Activated naive CD4-positive, alpha-beta T cell treated with anti-CD3 and anti-CD28 coated beads, Interleukin-2, amount 10 ng/mL, durations not matched to agents 7 days and 5 days (primary cell): ENCODE results near the gene PDGFRA.

Experiments used
- CTCF ChIA-PET: fragments of 350-600 bp; sonication (Branson Sonifier 250); formaldehyde crosslinking; loops from one replicate; lab custom pipeline; 2021; ENCODE audit warnings: antibody characterized with exemption; lab: Charles Lee
- DNase-seq: peaks from one replicate; pipeline ENCODE4 v3.0.0-alpha.2; 2020
- H3K27ac Mint-ChIP-seq: one replicate; pipeline ENCODE4 v1.8.0; 2021; ENCODE audit warnings: mild to moderate bottlenecking, moderate library complexity, mixed read lengths
- H3K27me3 Mint-ChIP-seq: one replicate; pipeline ENCODE4 v1.8.0; 2021; ENCODE audit warnings: mild to moderate bottlenecking, mixed read lengths
- H3K36me3 Mint-ChIP-seq: one replicate; pipeline ENCODE4 v1.8.0; 2021; ENCODE audit warnings: mixed read lengths
- H3K4me1 Mint-ChIP-seq: one replicate; pipeline ENCODE4 v1.8.0; 2021; ENCODE audit warnings: mixed read lengths
- H3K4me3 Mint-ChIP-seq: one replicate; pipeline ENCODE4 v1.8.0; 2021; ENCODE audit warnings: mild to moderate bottlenecking, moderate library complexity, mixed read lengths
- H3K9me3 Mint-ChIP-seq: one replicate; pipeline ENCODE4 v1.8.0; 2021; ENCODE audit warnings: mixed read lengths

The PDGFRA gene

DNA sequence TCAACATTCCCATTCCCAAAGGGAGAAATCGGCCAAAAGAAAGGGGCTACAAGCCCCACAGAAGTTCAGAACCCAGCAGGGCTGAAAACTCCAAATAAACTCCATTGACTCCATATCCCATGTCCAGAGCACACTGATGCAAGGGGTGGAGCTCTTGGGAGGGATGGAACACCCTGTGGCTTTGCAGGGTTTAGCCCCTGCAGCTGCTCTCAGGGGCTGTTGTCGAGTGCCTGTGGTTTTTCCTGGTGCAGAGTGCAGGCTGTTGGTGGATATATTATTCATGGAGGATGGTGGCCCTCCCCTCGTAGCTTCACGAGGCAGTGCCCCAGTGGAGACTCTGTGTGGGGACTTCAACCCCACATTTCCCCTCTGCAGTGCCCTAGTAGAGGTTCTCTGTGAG is 53.7 kb downstream of the PDGFRA start:
- H3K4me1 Mint-ChIP-seq, result peaks cover under 1% of the 10 kb centered on the region
- H3K36me3 Mint-ChIP-seq, result no peaks in the 10 kb centered on the region
- H3K27ac Mint-ChIP-seq, result no peak overlapping the region
- CTCF ChIA-PET, result no interaction called here
- DNase-seq, result no peak
- peaks cover 24% of the 10 kb centered on the region for H3K9me3 Mint-ChIP-seq
- H3K27me3 Mint-ChIP-seq, result no peaks in the 10 kb centered on the region
- no peak overlapping the region for H3K4me3 Mint-ChIP-seq

DNA sequence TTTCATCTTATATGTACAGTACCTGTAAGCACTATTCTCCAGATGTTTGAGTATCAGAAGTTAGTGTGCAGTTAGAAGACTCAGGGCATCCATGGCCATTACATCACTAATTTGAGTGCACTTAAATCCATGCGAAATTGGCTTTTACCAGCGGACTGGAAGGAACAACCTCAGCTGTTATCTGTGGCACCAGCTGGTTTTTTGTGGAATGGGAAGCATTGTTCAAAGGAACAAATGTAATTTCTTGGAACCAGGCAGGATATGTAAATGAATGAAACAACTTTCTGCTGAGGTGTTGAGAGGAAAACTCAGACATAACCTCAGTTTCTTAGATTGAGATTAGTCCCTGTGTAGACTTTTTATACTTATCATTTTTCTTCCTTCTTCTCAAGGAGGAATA is 60.2 kb downstream of the PDGFRA start:
- peaks cover 6% of the 10 kb centered on the region for H3K9me3 Mint-ChIP-seq
- no peaks in the 10 kb centered on the region for H3K27me3 Mint-ChIP-seq
- DNase-seq, result no peak
- no peak overlapping the region for H3K4me3 Mint-ChIP-seq
- peaks cover 2% of the 10 kb centered on the region for H3K36me3 Mint-ChIP-seq
- H3K27ac Mint-ChIP-seq, result no peak overlapping the region
- CTCF ChIA-PET, result no interaction called here
- peaks cover 13% of the 10 kb centered on the region for H3K4me1 Mint-ChIP-seq

DNA sequence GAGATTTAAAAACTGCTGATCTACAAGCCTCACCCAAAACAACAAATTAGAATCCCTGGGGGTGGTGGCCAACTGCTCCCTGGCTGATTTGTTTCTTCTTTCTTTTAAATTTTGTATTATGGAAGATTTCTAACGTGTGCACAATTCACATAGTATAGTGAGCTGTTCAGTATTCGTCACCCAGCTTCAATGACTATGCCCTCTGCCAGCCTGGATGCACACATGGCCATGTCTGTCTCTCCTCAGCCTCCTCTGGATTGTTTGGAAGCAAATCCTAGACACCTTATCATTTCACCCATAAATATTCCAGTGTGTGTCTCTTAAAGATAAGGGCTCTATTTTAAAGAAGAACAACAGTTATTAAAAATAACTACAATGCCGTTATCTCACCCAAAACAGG is 61.9 kb downstream of the PDGFRA start:
- no peaks in the 10 kb centered on the region for H3K27me3 Mint-ChIP-seq
- H3K4me3 Mint-ChIP-seq, result no peak overlapping the region
- peaks cover 13% of the 10 kb centered on the region for H3K4me1 Mint-ChIP-seq
- CTCF ChIA-PET, result no interaction called here
- peaks cover 2% of the 10 kb centered on the region for H3K36me3 Mint-ChIP-seq
- no peak overlapping the region for H3K27ac Mint-ChIP-seq
- DNase-seq, result no peak
- H3K9me3 Mint-ChIP-seq, result peaks cover 3% of the 10 kb centered on the region

DNA sequence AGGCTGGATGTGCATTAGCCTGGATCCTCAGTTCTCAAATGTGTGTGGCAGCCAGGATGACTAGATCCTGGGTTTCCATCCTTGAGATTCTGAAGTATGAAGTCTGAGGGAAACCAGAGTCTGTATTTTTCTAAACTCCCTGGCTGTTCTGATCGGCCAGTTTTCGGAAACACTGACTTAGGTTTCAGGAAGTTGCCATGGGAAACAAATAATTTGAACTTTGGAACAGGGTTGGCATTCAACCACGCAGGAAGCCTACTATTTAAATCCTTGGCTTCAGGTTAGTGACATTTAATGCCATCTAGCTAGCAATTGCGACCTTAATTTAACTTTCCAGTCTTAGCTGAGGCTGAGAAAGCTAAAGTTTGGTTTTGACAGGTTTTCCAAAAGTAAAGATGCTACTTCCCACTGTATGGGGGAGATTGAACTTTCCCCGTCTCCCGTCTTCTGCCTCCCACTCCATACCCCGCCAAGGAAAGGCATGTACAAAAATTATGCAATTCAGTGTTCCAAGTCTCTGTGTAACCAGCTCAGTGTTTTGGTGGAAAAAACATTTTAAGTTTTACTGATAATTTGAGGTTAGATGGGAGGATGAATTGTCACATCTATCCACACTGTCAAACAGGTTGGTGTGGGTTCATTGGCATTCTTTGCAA is 67.6 kb downstream of the PDGFRA start:
- peaks cover 10% of the 10 kb centered on the region for H3K27me3 Mint-ChIP-seq
- CTCF ChIA-PET, result no interaction called here
- no peak overlapping the region for H3K4me3 Mint-ChIP-seq
- DNase-seq, result no peak
- H3K4me1 Mint-ChIP-seq, result no peaks in the 10 kb centered on the region
- H3K9me3 Mint-ChIP-seq, result no peaks in the 10 kb centered on the region
- H3K36me3 Mint-ChIP-seq, result no peaks in the 10 kb centered on the region
- H3K27ac Mint-ChIP-seq, result no peak overlapping the region

DNA sequence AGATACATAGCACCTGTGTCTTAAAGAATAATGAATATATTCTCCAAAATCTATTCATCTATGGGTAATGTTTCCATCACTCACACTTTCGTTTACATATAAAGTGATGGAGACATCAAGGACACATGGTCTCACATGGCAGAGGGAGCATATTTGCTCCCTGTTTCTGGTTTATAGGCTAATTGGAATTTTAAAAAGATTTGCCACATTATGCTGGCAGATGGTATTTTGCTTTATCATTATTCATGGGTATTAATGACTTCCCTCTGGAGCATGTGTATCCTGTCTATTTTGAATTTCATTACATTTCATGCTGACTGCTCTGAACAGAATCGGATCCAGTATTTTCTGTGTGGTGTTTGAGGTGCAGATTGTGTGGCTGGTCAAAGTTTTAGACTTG is 79.0 kb downstream of the PDGFRA start:
- no peak overlapping the region for H3K4me3 Mint-ChIP-seq
- H3K36me3 Mint-ChIP-seq, result no peaks in the 10 kb centered on the region

DNA sequence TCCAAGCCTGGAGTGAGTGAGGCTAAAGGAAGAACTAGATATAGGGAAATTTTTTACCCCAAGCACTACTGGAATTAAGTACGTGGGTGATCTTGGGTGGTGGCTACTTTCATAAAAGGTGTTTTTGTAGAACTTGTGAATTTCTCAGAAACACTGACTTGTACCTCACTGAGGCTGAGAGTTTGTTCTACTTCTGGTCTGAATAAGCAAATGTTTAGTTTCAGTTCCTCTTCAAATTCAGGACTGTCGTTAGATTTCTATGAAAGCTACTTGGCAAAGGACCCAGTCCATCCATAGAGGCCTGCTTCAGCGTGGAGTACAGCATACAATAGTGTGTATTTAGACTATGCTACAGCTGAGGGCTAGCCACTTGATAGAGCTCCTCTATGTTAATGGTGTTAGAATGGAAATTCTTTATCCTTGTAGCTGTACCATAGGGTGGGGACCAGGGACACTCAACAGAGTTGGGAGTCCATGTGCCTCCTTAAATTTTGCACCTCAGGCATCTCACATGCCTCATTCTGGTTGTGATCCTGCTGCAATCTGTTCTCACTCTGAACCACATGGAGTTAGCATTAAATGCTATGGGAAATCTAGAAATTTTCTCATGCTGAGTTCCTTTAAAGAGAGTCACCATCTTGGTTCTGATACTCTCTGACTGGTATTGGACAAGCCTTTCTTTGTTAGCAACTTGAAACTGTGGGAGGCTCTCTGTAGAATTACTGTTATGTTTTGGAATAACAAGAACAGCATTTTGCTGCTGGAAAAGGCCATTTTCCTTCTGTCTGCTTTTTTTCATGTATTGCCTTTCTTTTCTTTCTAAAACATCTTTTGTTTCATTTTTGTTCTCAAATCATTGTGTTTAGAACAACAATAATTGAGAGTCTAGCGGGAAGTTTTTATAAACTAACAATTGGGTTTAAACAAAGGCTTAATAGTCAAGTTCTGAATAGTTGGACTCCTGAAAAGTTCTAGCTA is 86.8 kb downstream of the PDGFRA start:
- H3K4me3 Mint-ChIP-seq, result no peak overlapping the region
- peaks cover 7% of the 10 kb centered on the region for H3K36me3 Mint-ChIP-seq
- peak overlapping the region; percentile 84 for H3K27ac Mint-ChIP-seq
- CTCF ChIA-PET, result interaction anchor here (0.8 to 2.6 kb wide), 4 partner anchors 13 to 630 kb away, joined by 3 to 9 read pairs (median 4); no protein-coding TSS in a partner anchor
- H3K4me1 Mint-ChIP-seq, result peaks cover 37% of the 10 kb centered on the region
- no peaks in the 10 kb centered on the region for H3K9me3 Mint-ChIP-seq
- peaks cover 1% of the 10 kb centered on the region for H3K27me3 Mint-ChIP-seq
- no peak for DNase-seq

More for the DNA sequence above, 79.0 kb downstream of the PDGFRA start:
- no peak overlapping the region for H3K27ac Mint-ChIP-seq
- H3K27me3 Mint-ChIP-seq, result peaks cover 21% of the 10 kb centered on the region
- no peaks in the 10 kb centered on the region for H3K4me1 Mint-ChIP-seq
- H3K9me3 Mint-ChIP-seq, result peaks cover 3% of the 10 kb centered on the region
- no peak for DNase-seq
- CTCF ChIA-PET, result no interaction called here

DNA sequence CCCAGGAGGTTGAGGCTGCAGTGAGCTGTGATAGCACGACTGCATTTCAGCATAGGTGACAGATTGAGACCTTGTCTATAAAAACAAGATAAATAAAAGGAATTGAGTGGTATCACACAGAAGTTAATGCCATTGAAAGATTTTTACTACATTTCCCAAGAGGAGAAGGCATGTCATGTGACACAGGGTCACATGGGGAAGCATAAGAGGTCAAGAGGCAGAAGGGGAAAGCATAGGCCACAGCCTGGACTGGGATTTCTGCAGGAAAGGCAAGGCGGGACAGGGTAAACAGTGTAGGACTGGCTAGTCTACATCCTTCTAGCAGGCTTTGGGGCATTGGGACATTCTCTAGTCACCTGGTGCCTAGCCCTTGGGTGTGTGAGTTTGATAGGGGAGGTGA is 88.6 kb downstream of the PDGFRA start:
- no peak for DNase-seq
- no peak overlapping the region for H3K27ac Mint-ChIP-seq
- CTCF ChIA-PET, result interaction anchor here (0.9 to 1.3 kb wide), 3 partner anchors 125 to 636 kb away, joined by 3 to 5 read pairs (median 5); no protein-coding TSS in a partner anchor
- H3K4me3 Mint-ChIP-seq, result no peak overlapping the region
- H3K27me3 Mint-ChIP-seq, result no peaks in the 10 kb centered on the region
- no peaks in the 10 kb centered on the region for H3K9me3 Mint-ChIP-seq
- H3K4me1 Mint-ChIP-seq, result peaks cover 37% of the 10 kb centered on the region
- peaks cover 7% of the 10 kb centered on the region for H3K36me3 Mint-ChIP-seq

DNA sequence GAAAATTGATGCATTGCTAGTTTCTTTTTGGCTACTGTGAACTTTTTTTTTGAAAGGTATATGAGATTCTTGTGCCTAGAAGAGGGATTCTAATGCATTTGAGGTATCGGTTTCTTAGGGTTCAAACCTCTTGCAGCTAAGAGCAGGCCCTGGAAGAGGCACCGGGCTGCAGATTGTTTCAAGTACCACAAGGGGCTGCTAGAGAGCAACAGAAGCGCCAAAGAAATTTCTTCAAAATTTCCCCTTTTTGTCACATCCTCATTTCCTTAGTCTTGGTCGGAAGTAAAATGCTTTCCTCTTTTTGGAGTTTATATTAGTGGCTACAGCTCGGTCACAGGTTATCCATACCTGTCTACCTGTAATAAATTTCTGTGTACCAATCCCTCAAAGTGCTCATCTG is 89.8 kb downstream of the PDGFRA start:
- H3K36me3 Mint-ChIP-seq, result peaks cover 7% of the 10 kb centered on the region
- no peaks in the 10 kb centered on the region for H3K27me3 Mint-ChIP-seq
- H3K9me3 Mint-ChIP-seq, result no peaks in the 10 kb centered on the region
- peaks cover 37% of the 10 kb centered on the region for H3K4me1 Mint-ChIP-seq
- DNase-seq, result peak; percentile 30
- CTCF ChIA-PET, result interaction anchor here (0.7 to 1.3 kb wide), 8 partner anchors 15 to 642 kb away, joined by 3 to 9 read pairs (median 4); no protein-coding TSS in a partner anchor
- H3K27ac Mint-ChIP-seq, result no peak overlapping the region
- no peak overlapping the region for H3K4me3 Mint-ChIP-seq

DNA sequence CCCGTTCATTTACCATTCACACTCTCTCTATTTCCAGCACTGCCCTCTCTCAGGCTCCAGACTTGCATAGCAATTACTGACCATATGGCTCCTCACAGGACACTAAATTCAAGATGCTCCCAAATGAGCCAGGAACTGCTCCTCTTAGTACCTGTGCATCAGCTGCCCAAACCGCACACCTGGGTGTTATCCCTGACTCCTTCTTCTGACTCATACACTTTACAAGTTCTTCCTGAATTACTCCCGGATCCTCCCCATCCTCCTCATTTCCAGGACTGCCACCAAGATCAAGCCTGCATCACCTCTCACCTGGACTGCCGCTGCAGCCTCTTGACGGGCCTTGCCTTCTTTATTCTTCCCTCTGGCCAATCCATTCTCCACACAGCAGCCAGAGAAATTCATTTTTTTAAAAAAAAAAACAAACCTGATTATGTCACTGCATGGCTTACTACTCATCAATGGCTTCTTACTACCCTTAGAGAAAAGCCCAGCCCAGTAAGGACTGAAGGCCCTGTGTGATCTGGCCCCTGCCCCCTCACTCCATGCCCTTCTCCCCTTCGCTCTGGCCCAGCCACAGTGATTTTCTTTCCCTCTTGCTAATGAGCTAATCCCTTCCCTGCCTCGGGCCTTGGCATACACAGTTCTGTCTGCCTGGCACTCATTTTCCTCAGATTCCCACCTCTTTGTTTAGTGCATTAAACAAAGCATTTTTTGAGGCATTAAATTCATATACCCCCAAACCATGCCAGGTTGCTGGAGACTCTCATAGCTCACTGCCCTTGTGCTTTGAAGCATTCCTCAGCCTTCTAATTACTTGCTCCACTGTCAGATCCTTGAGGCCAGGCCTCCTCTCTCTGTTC is 92.0 kb downstream of the PDGFRA start:
- no peaks in the 10 kb centered on the region for H3K36me3 Mint-ChIP-seq
- no peaks in the 10 kb centered on the region for H3K27me3 Mint-ChIP-seq
- no peak for DNase-seq
- H3K9me3 Mint-ChIP-seq, result no peaks in the 10 kb centered on the region
- no peak overlapping the region for H3K4me3 Mint-ChIP-seq
- CTCF ChIA-PET, result interaction anchor here (1.2 to 1.4 kb wide), 2 partner anchors 118 to 640 kb away, joined by 3 read pairs; no protein-coding TSS in a partner anchor
- no peak overlapping the region for H3K27ac Mint-ChIP-seq
- peaks cover 17% of the 10 kb centered on the region for H3K4me1 Mint-ChIP-seq

DNA sequence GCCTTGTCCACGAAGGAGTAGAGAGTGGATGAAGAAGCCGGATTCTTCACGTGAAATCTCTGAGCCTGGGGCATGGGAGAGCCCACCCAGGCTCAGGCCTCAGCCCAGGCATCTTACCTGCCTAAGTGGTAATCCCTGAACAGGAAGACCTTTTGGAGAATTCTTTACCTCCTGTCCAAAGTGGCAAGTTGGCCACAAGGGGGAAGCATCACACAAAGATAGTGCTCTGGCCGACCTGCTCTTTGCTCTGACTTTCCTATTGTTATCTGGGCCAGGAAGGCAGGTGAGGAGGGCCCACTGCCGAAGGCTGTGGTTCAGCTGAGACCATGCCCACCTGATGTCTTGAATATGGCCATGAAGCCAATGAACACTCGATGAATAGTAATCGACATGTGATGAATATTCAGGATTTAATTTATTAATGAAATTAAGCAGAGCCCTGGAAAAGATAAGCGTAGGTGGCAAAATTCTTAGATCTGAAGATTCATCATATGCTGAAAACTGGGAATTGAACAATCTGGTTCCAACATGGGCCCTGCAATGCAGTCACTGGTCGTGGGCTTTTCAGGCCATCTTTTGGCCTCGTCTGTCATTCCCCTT is 93.8 kb downstream of the PDGFRA start:
- peak; percentile 72 for DNase-seq
- H3K27me3 Mint-ChIP-seq, result no peaks in the 10 kb centered on the region
- H3K36me3 Mint-ChIP-seq, result no peaks in the 10 kb centered on the region
- no peak overlapping the region for H3K4me3 Mint-ChIP-seq
- H3K27ac Mint-ChIP-seq, result no peak overlapping the region
- H3K9me3 Mint-ChIP-seq, result no peaks in the 10 kb centered on the region
- CTCF ChIA-PET, result interaction anchor here (1.1 to 1.8 kb wide), 5 partner anchors 9 to 638 kb away, joined by 3 to 5 read pairs (median 4); no protein-coding TSS in a partner anchor
- H3K4me1 Mint-ChIP-seq, result peaks cover 12% of the 10 kb centered on the region

DNA sequence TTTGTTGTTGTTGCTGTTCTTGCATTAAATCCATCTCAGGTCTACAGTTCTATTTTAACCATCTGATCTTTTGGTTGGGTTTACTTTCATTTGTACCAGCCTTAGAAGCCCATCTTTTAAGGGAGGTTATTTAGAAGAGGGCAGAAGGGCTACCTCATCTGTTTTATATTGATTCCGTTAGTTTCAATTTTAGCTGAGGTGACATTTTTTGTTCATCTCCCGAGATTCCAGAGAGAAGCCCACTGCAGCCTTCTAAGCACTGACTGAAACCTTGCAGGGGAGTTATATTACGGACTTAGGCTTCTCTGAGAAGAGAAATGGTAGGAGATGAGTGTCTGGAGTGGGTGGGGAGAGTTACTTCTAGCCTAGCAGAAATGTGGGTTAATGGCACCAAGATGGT is 101.8 kb downstream of the PDGFRA start:
- Mint-ChIP-seq H3K4me3 (no peak overlapping the region), H3K36me3 (no peaks in the 10 kb centered on the region), H3K27ac (no peak overlapping the region), H3K4me1 (no peaks in the 10 kb centered on the region), H3K27me3 (peaks cover 7% of the 10 kb centered on the region), H3K9me3 (no peaks in the 10 kb centered on the region)
- DNase-seq, result no peak
- CTCF ChIA-PET, result no interaction called here

DNA sequence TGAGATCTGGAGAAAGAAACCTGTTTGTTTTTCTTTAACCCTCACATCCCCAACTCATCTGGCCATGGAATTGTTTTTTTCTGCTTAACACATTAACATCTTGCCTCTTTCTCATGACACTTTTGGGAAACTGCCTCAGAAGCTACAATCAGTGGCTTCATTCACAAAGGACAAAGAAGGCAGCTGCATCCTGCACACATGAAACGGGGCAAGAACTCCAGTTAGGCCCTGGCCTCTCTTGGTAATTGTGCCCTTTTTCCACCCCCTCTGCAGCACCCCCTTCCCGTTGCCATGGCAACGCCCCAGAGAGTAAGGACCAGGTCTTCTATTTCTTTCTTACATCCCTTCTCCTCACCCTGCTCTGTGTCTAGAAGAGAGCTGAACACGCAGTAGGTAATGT is 103.4 kb downstream of the PDGFRA start:
- H3K27ac Mint-ChIP-seq, result no peak overlapping the region
- H3K4me1 Mint-ChIP-seq, result no peaks in the 10 kb centered on the region
- no peak overlapping the region for H3K4me3 Mint-ChIP-seq
- peaks cover 7% of the 10 kb centered on the region for H3K27me3 Mint-ChIP-seq
- DNase-seq, result no peak
- CTCF ChIA-PET, result no interaction called here
- no peaks in the 10 kb centered on the region for H3K36me3 Mint-ChIP-seq
- H3K9me3 Mint-ChIP-seq, result no peaks in the 10 kb centered on the region

DNA sequence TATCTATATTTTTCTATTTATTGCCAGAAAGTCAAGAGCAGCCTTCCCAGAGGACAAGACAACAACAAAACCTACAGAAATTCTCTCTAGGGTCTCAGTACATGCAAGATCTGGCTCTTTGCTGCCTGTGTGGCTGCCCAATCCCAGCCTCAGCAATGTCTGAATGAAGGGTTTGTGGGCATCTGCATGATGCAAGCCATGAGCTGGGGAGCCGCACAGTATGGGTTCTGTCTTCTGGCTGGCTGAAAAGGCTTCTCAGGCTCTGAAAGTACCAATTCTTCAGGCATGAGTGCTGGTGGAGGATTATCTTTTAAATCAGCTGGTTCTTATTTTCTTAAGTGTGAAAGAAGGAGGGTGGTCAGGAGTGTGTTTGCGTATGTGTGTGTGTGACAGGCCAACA is 104.6 kb downstream of the PDGFRA start:
- no peak overlapping the region for H3K4me3 Mint-ChIP-seq
- no peak overlapping the region for H3K27ac Mint-ChIP-seq
- no peaks in the 10 kb centered on the region for H3K9me3 Mint-ChIP-seq
- no peak for DNase-seq
- H3K36me3 Mint-ChIP-seq, result no peaks in the 10 kb centered on the region
- peaks cover 7% of the 10 kb centered on the region for H3K27me3 Mint-ChIP-seq
- CTCF ChIA-PET, result interaction anchor here (0.8 to 1.5 kb wide), 2 partner anchors 11 to 15 kb away, joined by 3 to 5 read pairs; no protein-coding TSS in a partner anchor
- no peaks in the 10 kb centered on the region for H3K4me1 Mint-ChIP-seq
